ENCODE measurements around the gene ABCG1.
"Not testable (repeated sequence)": the region's sequence is repeated elsewhere in the genome, so short reads cannot be mapped to it uniquely, and the experiment has no call there.

Gene ABCG1

GRCh38 chr21:42218836-42219605 lies at the start of gene ABCG1:
ABCG1 (plus strand) TSS chr21:42219140; CDS start chr21:42219263, 123 bp downstream.
- DNase-seq (peak; percentile 60), ATAC-seq (peak; percentile 55)

DNA sequence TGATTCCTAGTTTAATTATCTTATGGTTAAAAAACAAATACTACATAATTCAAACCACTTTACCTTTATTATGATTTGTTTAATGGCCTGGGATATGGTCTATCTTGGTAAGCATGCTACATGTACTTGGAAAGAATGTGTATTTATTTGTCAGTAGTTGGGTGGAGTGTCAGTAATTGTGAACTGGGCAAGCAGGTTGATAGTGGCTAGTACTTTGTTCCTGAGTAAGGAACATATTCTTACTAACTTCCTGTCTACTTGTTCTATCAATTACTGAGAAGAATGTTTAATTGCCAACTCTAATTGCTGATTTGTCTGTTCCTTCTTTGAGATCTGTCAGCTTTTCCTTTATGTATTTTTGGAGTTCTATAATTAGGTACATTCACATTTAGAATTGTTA lies 49.2 kb upstream of the ABCG1 start:
- no peak for ATAC-seq
- no peak for DNase-seq

DNA sequence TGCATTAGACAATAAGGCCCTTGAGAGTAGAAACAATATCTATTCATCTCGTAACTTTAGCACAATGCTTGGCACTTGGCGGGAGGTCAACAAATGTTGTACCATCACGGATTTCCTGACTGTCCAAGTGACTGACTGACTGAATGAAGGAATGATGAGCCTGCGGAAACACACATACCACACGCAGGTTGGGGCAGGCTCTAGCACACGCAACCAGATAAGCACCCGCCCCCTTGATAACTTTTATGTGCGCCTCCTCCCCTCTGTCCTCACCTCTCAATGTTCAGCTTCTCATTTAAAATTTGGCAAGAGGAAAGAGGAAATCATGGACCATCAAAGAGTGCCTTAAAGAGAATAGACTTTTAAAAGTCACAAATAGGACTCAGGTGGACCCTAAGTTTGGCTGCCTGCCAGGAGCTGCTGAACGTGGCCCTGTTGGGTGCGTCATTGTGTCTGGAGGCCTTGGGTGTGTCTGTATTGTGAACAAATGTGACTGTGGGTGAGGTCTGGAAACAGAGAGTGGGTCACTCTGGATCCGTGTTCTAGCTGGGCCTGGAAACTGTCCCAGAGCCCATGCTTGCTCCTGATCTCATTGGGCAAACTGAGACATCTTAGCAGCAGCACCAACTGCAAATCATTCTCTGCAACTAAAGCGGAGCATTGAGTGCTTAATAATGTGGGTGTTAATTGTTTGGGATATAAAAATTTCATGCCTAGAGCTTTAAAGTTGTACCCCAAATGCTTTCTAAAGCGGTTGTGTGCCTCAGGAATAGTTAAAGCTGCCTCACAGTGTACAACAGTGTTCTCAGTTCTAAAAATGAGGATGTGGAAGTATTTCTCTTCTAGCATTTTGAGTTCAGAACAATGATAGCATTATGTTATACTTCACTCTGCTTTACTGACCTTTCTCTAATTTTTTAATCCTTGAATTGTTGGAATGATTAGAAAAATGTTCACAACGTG lies 47.6 kb upstream of the ABCG1 start:
- DNase-seq: no peak
- ATAC-seq: no peak

GRCh38 chr21:42172596-42173483 lies 46.1 kb upstream of the ABCG1 start:
- ATAC-seq: no peak

DNA sequence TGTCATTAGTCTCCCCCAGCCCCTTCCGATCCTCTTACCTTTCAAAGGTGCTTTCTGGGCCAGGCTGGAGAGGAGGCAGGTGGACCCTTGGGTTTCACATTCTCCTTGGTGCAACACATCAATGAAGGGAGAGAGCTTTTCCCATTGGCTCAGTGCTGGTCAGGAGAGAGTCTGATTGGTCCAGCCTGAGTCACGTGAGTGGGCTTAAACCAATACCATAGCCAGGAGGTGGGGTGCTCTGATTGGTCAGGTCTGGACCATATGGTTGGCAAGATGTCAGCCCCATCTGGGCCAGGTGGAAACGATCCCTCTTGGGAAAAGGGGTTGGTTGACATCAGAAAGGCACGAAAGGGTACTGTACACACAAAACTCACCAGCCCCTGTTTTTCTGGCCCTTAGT lies 44.8 kb upstream of the ABCG1 start:
- no peak for ATAC-seq
- DNase-seq: no peak

More at GRCh38 chr21:42172596-42173483, 46.1 kb upstream of the ABCG1 start:
- no peak for DNase-seq

GRCh38 chr21:42175110-42175710 lies 43.7 kb upstream of the ABCG1 start:
- ATAC-seq (no peak), DNase-seq (no peak)

GRCh38 chr21:42176859-42177258 lies 42.1 kb upstream of the ABCG1 start:
- ATAC-seq: no peak

DNA sequence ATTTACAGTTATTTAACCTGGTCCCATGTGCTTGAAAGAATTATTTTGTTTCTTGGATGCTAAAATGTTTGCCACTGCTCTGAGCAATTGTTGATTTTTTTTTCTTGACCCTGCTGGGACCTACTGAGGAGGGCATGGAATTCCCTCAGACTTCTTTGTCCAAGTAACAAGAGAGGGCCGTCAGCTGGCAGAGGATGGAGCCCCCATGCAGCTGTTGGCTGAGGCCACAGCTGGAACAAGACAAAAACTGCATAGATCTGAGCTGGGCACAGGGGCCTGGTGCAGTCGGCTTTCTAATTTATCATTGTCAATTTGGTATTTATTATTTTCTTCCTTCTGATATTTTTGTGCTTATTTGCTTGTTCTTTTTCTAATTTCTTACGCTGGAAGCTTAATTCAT lies 39.6 kb upstream of the ABCG1 start:
- no peak for ATAC-seq

More at GRCh38 chr21:42176859-42177258, 42.1 kb upstream of the ABCG1 start:
- DNase-seq: no peak

GRCh38 chr21:42180001-42180400 lies 38.9 kb upstream of the ABCG1 start:
- ATAC-seq, DNase-seq: not testable (repeated sequence)

More for the DNA sequence above, 39.6 kb upstream of the ABCG1 start:
- no peak for DNase-seq

GRCh38 chr21:42182713-42183371 lies 36.1 kb upstream of the ABCG1 start:
- ATAC-seq (no peak), DNase-seq (no peak)

DNA sequence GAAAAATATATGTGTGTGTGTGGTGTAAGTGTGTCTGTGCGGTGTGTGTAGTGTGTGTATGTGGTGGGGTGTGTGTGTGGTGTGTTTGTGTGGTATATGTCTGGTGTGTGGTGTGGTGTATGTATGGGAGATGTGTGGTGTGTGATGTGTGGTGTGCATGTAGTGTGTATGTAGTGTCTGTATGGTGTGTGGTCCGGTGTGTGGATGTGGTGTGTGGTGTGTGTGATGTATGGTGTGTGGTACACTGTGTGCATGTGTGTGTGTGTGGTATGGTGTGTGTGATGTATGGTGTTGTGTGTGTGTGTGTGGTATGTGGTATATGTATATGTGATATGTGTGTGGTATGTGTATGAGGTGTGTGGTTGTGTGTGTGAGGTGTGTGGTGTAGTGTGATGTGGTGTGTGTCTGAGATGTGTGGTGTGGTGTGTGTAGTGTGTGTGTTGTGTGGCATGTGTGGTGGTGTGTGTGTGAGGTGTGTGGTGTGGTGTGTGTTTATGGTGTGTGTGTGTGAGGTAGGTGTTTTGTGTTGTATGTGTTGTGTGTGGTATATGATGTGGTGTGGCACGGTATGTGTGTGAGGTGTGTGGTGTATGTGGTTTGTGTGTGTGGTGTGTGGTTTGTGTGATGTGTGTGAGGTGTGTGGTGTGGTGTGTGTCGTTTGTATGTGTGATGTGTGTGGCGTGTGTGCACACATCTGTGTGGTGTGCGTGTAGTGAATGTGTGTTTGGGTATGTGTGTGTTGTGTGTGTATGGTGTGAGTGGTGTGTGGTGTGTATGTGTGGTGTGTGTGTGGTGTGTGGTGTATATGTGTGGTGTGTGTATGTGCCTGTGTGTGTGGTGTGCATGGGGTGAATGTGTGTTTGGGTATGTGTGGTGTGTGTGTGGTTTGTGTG lies 35.3 kb upstream of the ABCG1 start:
- ATAC-seq (no peak), DNase-seq (no peak)

DNA sequence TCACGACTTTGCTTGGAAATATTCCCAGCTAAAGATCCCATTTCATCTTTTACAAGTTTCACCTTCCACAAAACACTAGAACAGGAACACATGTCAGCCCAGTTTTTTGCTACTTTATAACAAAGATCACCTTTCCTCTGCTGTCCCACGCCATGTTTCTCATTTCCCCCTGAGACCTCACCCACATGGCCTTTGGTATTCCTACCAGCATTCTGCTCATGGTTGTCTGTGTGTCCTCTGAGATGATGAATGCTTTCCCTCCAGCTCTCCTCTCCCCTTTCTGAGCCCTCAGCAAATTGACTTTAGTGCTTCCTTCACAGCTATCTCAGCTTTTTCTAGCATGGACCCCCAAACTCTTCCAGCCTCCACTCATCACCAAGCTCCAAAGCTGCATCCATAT lies 32.3 kb upstream of the ABCG1 start:
- no peak for ATAC-seq

GRCh38 chr21:42187976-42188653 lies 30.8 kb upstream of the ABCG1 start:
- DNase-seq (peak; percentile 72), ATAC-seq (peak; percentile 95)

More for the DNA sequence above, 32.3 kb upstream of the ABCG1 start:
- no peak for DNase-seq

DNA sequence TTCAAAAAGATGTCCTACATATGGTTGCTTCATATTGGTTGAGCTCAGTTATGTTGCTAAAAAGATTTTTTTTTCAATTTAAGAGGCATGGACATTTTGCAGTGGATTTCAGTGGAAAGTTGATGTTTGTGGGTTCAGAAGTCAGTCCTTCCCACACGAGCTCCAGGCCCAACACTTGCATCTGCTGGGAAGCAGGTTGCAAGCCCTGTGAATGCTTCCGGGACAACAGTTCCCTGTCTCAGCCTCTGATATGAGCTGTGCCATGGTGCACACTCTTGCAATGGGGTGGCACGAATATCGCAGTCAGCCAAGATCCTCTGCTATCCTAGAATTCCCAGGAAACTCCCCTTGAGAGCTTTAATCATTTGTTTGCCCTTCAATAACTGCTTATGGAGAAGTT lies 30.3 kb upstream of the ABCG1 start:
- no peak for ATAC-seq

GRCh38 chr21:42189431-42189830 lies 29.5 kb upstream of the ABCG1 start:
- ATAC-seq (no peak), DNase-seq (no peak)

More for the DNA sequence above, 30.3 kb upstream of the ABCG1 start:
- DNase-seq: no peak

DNA sequence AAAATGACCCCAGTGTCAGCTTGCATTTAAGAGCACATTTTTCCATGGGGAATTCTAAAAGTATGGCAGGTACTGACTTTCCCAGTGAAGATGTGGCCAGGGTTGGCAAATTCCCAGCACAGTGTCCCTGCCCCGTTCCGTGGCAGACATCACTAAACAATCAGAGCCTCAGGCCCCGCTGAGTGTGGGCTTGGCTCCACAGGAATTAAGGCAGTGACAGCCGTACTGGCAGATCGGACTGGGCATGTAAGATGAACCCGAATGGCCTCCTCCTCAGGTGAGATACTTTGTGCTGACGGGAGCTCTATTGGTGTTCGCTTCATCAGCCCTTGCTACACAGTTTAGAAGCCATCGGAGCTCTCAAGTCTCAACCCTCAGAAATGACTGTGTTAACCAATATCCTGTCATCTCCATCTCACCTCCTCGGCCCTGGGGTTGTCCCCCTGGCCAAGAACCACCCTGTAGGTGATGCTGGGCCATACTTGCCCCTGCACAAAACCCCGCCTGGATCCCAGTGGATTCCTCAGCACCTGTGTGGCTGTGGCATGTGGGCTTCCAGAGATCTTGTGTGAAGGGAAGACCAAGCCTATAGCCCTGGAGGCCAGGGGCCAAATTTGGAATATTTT lies 29.0 kb upstream of the ABCG1 start:
- ATAC-seq (peak; percentile 38), DNase-seq (no peak)

GRCh38 chr21:42190486-42190863 lies 28.5 kb upstream of the ABCG1 start:
- no peak for DNase-seq
- ATAC-seq: no peak

DNA sequence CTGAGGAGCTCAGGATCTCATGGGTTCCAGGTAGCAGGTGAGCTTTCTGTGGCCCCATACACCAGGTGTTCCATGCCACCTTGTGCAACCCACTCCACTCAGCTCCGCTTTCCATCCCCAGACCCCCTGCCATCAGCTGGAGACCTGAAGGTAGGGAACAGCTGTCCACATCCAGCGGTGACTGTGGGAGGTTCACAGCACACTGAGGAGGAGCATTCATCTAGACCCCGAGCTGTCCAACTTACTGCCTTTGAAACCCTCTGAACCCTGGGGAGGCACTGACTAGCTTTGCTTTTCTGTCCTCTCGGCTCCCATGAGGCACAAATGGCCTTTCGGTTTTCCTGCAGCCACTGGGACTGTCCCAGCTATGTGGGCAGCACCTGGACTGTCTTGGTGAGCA lies 27.9 kb upstream of the ABCG1 start:
- ATAC-seq (no peak), DNase-seq (no peak)
